H54 (cell line): ENCODE data around the gene GDF11.
A peak's percentile ranks its signal among the peaks of the same experiment; 100 is the strongest.

Experiments
- DNase-seq: peaks from one replicate; pipeline ENCODE4 v3.0.0; 2011; ENCODE audit warnings: low spot score, mixed read lengths; ENCODE audit not compliant: insufficient read length
- FAIRE-seq: peaks from 3 replicates; lab custom pipeline; 2011; peaks lifted over from hg19 to GRCh38; lab: Jason Lieb, UNC
- POLR2A ChIP-seq: IDR thresholded peaks from 2 replicates; pipeline ENCODE4 v1.6.1; 2011; ENCODE audit warnings: low read depth, mild to moderate bottlenecking, low read length

Gene GDF11

GRCh38 chr12:55702861-55703260 is 40.1 kb upstream of the GDF11 start:
- no peak for TF ChIP-seq POLR2A
- no peak for DNase-seq
- no peak for FAIRE-seq

- FAIRE-seq (no peak), DNase-seq (no peak)
- no peak for TF ChIP-seq POLR2A
Measured at GRCh38 chr12:55703288-55703687, 39.6 kb upstream of the GDF11 start.

GRCh38 chr12:55703901-55704761 is 38.8 kb upstream of the GDF11 start:
- FAIRE-seq (no peak), DNase-seq (no peak)
- TF ChIP-seq POLR2A, result no peak

GRCh38 chr12:55704824-55705718 is 37.9 kb upstream of the GDF11 start:
- TF ChIP-seq POLR2A, result no peak
- FAIRE-seq, result no peak

GRCh38 chr12:55705782-55706402 is 37.0 kb upstream of the GDF11 start:
- no peak for FAIRE-seq
- TF ChIP-seq POLR2A, result no peak
- DNase-seq, result no peak

More at GRCh38 chr12:55704824-55705718, 37.9 kb upstream of the GDF11 start:
- DNase-seq, result no peak

- TF ChIP-seq POLR2A, result no peak
- DNase-seq, result no peak
- no peak for FAIRE-seq
Measured at GRCh38 chr12:55706568-55707218, 36.2 kb upstream of the GDF11 start.

- DNase-seq (no peak), FAIRE-seq (no peak)
- no peak for TF ChIP-seq POLR2A
Measured at GRCh38 chr12:55707219-55707671, 35.7 kb upstream of the GDF11 start.

GRCh38 chr12:55707841-55708694 is 34.9 kb upstream of the GDF11 start, which contains the start of gene ITGA7:
Gene ITGA7, minus strand, starts transcription at chr12:55707904. Its CDS starts 222 bp downstream, at chr12:55707682.
- no peak for TF ChIP-seq POLR2A
- FAIRE-seq, result no peak
- peak; percentile 74 for DNase-seq

- no peak for FAIRE-seq
- TF ChIP-seq POLR2A, result no peak
- DNase-seq, result no peak
Measured at GRCh38 chr12:55708695-55709233, 34.2 kb upstream of the GDF11 start.

- DNase-seq (no peak), FAIRE-seq (no peak)
- no peak for TF ChIP-seq POLR2A
Measured at GRCh38 chr12:55711786-55712553, 31.0 kb upstream of the GDF11 start.

- DNase-seq (no peak), FAIRE-seq (no peak)
- no peak for TF ChIP-seq POLR2A
Measured at GRCh38 chr12:55712700-55713415, 30.1 kb upstream of the GDF11 start.
